HG02759 (cell line): ENCODE measurements around the gene ISL2.

Experiments
- ATAC-seq: cut with Tn5 transposase; IDR thresholded peaks from one replicate; pipeline ENCODE4 v1.9.1; 2021; ENCODE audit warnings: mild to moderate bottlenecking, moderate library complexity; ENCODE audit not compliant: unreplicated experiment

The ISL2 gene

GRCh38 chr15:76341366-76342057, 4.9 kb downstream of the ISL2 start:
- ATAC-seq, result no peak

DNA sequence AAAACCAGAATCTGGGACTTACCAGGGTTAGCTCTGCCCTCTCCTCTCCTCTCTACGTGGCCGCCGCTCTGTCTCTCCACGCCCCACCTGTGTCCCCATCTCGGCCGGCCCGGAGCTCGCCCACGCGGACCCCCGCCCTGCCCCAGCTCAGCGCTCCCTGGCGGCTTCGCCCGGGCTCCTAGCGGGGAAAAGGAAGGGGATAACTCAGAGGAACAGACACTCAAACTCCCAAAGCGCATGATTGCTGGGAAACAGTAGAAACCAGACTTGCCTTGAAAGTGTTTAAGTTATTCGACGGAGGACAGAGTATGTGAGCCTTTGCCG, 5.4 kb downstream of the ISL2 start:
- no peak for ATAC-seq

- ATAC-seq, result no peak
Observed at GRCh38 chr15:76342382-76343201, 6.0 kb downstream of the ISL2 start.

GRCh38 chr15:76343313-76343996, 6.9 kb downstream of the ISL2 start:
- no peak for ATAC-seq

GRCh38 chr15:76344893-76345582, 8.5 kb downstream of the ISL2 start:
- no peak for ATAC-seq

DNA sequence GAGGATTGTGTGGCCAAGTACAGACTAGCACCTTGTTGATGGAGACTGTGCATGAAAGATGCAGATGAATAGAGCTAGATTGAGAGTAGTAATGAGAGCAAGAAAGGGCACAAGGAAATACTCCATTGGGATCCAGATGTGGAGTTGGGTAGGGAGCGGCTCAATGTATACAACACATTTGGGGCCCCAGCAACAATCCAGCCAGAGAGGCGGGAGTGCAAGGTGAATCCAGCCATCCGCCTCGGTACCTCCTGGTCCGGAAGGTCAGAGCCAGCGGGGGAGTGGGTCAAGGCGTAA, 9.0 kb downstream of the ISL2 start:
- ATAC-seq, result no peak

- peak; percentile 50 for ATAC-seq
Observed at GRCh38 chr15:76345880-76346668, 9.5 kb downstream of the ISL2 start.

DNA sequence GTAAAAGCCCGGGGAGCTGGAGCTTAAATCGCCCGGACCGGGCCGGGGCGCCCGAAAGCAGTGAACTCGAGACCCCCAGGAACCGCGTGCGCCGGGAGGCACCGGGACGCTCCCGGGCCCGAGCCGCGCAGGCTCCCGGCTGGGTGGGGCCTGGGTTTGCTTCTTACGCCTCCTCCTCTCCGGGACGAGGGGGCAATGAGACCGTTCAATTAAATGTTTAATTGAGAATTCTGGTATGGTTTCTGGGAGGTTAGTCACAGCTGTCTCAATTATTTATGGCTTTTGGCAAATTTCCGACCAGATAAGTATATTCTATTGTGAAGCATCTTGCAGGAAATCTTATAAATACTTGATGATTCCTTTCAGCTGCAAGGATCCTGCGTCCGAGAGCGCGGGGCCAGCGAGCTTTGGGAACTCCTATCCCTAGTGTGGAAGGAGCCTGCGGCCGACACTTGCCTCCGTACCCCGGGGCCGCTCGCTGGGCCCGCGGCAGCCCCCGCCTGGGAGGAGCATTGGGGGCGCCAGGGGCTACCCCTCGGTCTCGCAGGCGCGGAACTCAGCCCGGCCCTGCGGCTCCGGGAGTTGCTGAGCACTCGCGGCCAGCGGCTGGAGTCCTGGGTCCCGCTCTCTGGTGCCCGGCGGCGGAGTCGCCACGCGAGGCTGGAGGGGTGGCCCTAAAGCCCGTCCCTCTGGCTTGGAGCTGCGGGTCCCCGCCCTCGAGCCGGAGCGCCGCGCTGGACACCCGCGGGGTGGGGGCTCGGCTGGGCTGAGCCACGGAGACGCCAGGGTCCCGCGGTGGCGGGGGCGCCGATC, 10.3 kb downstream of the ISL2 start:
- peak; percentile 28 for ATAC-seq

- no peak for ATAC-seq
Observed at GRCh38 chr15:76347482-76348055, 11.0 kb downstream of the ISL2 start.

DNA sequence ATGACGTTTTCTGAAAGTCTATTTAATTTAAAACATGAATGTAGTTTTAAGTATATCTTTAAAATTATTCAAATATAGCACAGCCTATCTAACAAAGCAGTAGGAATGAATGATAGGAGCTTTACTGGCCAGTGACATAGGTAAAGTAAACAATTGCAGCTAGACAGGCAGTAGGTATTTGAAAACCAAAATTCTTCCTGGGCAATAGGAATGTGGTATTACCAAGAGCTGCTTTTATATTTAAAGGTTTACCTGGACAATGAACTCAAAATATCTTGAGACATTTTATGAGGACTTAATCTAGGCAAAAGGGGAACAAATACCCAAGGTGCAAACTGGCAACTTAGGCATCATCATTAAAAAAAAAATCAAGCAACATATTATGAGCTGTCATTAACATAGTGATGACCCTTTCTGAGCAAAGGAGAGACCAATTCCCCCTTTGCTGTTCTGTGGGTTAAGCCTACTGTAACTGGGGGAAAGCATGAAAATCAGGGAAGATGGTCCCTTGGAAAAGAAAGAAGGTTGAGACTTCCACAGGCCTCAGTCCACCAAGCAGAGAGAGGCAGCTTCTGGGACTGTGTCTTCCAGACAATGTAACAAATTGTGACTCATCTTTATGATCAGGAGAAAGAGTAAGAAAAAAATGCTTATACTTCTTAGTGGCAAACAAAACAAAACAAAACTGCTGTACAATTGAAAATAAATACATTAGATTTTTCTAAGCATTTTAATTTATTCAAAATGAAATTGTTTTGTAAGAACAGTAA, 12.9 kb downstream of the ISL2 start:
- ATAC-seq, result no peak

DNA sequence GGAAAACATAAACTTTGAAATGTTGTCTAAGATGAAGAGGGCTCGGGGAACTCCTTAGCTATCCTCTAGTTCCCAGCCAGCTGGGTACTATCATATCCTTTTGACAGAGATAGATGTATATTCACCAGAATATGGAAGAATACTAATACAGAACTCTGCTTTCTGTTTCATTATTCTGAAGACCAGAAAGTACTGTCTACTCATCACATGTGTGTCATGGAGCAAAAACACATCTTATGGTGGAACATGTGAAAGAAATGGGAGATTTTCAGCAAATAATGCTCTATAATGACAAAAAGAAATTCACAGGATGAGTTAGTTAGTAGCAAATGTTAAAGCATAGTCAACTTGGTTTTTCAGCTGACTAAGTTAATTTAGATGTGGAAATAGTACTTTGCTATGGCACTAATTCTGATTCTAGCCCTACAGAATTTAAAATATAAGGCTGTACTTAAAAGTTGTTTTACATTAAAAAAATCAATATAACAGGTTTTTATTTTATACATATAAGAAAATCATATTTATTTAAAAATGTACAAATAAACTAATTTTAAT, 16.5 kb downstream of the ISL2 start:
- no peak for ATAC-seq

DNA sequence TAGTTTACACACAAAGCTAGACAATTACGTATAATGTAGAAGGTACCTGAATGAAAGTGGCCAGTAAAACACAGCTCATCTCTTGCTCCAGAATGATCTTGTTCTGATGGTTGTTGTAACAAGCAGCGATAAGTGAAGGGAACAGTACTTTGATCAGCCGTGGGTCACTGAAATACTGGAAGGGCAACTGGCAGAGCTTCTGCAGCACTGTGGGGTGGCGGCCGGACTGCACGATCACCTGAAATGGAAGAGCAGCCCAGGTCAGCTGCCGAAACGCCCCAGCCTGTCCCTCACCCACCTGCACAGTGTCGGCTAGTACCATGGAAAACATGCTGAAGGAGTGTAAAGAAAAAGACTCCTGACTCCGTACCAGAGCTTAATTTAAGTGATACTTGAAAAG, 17.3 kb downstream of the ISL2 start:
- no peak for ATAC-seq

DNA sequence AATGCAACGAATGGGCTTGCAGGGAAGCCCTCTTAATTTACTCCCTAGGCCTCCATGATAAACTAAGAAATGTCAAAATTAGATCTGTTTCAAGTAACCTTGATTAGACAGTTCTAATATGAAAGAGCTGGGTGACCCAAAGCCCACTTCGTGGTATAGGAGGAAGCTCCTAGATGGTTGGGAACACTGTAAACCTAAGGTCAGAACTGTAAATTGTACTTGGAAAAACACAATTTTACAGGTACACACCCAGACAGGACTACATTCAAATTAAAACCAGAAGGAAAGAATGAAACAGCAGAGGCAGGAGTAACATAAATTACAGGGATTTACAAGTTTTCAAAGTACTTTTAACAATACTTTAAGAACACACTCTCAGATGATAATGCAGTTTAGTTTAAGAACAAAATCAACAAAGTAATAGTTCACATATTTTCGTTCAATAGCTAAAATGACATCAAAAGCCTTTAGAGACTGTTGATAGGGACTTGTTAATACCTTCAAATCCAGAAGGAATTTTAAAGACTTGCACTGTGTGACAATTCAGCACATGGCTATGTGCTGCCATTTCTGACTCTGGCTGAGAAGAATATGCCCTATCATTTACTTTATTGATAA, 18.4 kb downstream of the ISL2 start:
- no peak for ATAC-seq

GRCh38 chr15:76358453-76358852, 21.9 kb downstream of the ISL2 start:
- ATAC-seq, result no peak

DNA sequence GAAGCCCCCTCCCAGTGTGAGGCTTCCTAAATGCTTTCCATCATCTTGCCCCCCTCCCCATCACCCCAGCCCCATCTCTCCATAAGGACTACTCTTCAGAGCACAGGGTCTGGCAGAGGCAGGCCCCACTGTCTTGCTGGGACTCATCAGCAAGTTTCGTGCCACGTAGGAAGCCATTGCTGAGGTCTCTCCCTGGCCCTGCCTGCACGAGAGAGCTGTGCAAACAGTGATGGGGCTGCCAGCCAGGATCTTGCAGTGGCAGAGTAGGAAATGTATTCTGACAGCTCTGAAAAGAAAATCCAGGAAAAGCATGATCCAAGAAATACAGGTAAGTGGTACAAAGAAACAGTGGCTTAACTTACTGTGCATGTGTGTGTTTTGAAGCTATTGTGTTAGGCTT, 22.6 kb downstream of the ISL2 start:
- ATAC-seq, result no peak

- no peak for ATAC-seq
Observed at GRCh38 chr15:76360416-76360815, 23.8 kb downstream of the ISL2 start.

DNA sequence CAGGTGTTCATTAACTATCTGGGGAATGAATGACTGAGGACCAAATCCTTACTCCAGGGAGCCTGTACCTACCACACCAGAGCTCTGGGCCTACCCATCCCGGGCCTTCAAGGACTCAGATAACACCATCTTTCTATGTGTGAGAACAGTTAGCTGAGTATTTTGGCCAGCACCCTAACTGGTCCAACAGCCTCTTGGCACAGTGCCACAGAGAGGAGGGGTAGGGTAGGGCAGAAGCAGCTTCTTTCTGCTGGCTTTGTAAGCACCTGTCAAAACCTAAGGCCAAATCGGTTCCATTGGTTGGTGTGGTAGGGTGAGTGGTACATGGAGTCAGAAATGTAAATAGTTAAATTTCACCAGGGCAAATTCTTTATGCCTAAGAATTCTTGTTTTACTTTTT, 26.7 kb downstream of the ISL2 start:
- ATAC-seq, result no peak

GRCh38 chr15:76366714-76367113, 30.1 kb downstream of the ISL2 start:
- no peak for ATAC-seq
